ENCODE results near the gene SEPTIN7.

The SEPTIN7 gene

GRCh38 chr7:35817181-35817580 is 16.3 kb downstream of the SEPTIN7 start:
- Histone ChIP-seq H3K27ac (ENCODE audit: low read length, poor library complexity, severe bottlenecking) (no peak overlapping the region), H3K14ac (ENCODE audit: low read length in 2 of 2) (no peak overlapping the region), H2BK15ac (ENCODE audit: low read depth, poor library complexity, severe bottlenecking) (no peak overlapping the region), H3K4me1 (ENCODE audit: control insufficient read depth, insufficient read depth, low read depth, low read length) (no peaks in the 10 kb centered on the region), H4K8ac (ENCODE audit: low read length) (no peak overlapping the region), H3K4me2 (ENCODE audit: low read length, poor library complexity, severe bottlenecking) (no peak overlapping the region), H2BK120ac (ENCODE audit: low read depth, low read length) (no peak overlapping the region), H3K4me3 (ENCODE audit: insufficient read depth in 1 of 2, low read depth in 1 of 2, low read length in 2 of 2) (no peak overlapping the region), H3K79me1 (replicated peaks; ENCODE audit: low read length, poor library complexity, severe bottlenecking) (no peaks in the 10 kb centered on the region), H3K9ac (ENCODE audit: low read length) (no peak overlapping the region), H3K4ac (ENCODE audit: low read depth in 1 of 2, low read length in 2 of 2) (no peak overlapping the region), H3K36me3 (ENCODE audit: control insufficient read depth in 1 of 2, insufficient read depth in 2 of 2, low read depth in 1 of 2, low read length in 2 of 2) (no peaks in the 10 kb centered on the region), H3K27me3 (ENCODE audit: control insufficient read depth in 1 of 2, insufficient read depth in 1 of 2, low read length in 2 of 2) (no peaks in the 10 kb centered on the region), H2BK5ac (ENCODE audit: low read depth, low read length, poor library complexity, severe bottlenecking) (no peak overlapping the region), H2AK5ac (ENCODE audit: low read length, severe bottlenecking) (no peak overlapping the region), H2AFZ (ENCODE audit: low read depth, low read length) (no peak overlapping the region), H3K18ac (ENCODE audit: low read depth in 1 of 2, low read length in 2 of 2) (no peak overlapping the region), H3K9me3 (ENCODE audit: control insufficient read depth, low read length) (peaks cover 5% of the 10 kb centered on the region), H4K91ac (ENCODE audit: low read length) (no peak overlapping the region), H3K23ac (ENCODE audit: low read length in 2 of 2) (no peak overlapping the region), H2BK12ac (ENCODE audit: low read length in 2 of 2) (no peak overlapping the region)
- no peak for DNase-seq
- 91% methylated on average over 2 of the region's 2 CpGs for WGBS

GRCh38 chr7:35817930-35818329 is 17.1 kb downstream of the SEPTIN7 start:
- no peak overlapping the region for H3K4me3 ChIP-seq (ENCODE audit: insufficient read depth in 1 of 2, low read depth in 1 of 2, low read length in 2 of 2)
- no peak overlapping the region for H3K4ac ChIP-seq (ENCODE audit: low read depth in 1 of 2, low read length in 2 of 2)
- H3K36me3 ChIP-seq (ENCODE audit: control insufficient read depth in 1 of 2, insufficient read depth in 2 of 2, low read depth in 1 of 2, low read length in 2 of 2): peaks cover 0 to 3% of the 10 kb centered on the region in 2 experiments
- no peak overlapping the region for H3K14ac ChIP-seq (ENCODE audit: low read length in 2 of 2)
- no peak overlapping the region for H4K8ac ChIP-seq (ENCODE audit: low read length)
- no peak overlapping the region for H2AFZ ChIP-seq (ENCODE audit: low read depth, low read length)
- H2BK120ac ChIP-seq (ENCODE audit: low read depth, low read length): no peak overlapping the region
- no peak overlapping the region for H2BK12ac ChIP-seq (ENCODE audit: low read length in 2 of 2)
- no peak for DNase-seq
- no peaks in the 10 kb centered on the region for H3K4me1 ChIP-seq (ENCODE audit: control insufficient read depth, insufficient read depth, low read depth, low read length)
- no peak overlapping the region for H3K18ac ChIP-seq (ENCODE audit: low read depth in 1 of 2, low read length in 2 of 2)
- H3K27ac ChIP-seq (ENCODE audit: low read length, poor library complexity, severe bottlenecking): no peak overlapping the region
- H3K79me1 ChIP-seq (replicated peaks; ENCODE audit: low read length, poor library complexity, severe bottlenecking): no peaks in the 10 kb centered on the region
- 93% methylated on average over 1 of the region's 2 CpGs for WGBS
- H3K23ac ChIP-seq (ENCODE audit: low read length in 2 of 2): no peak overlapping the region
- H4K91ac ChIP-seq (ENCODE audit: low read length): no peak overlapping the region
- peaks cover 5% of the 10 kb centered on the region for H3K9me3 ChIP-seq (ENCODE audit: control insufficient read depth, low read length)
- H3K9ac ChIP-seq (ENCODE audit: low read length): no peak overlapping the region
- H3K27me3 ChIP-seq (ENCODE audit: control insufficient read depth in 1 of 2, insufficient read depth in 1 of 2, low read length in 2 of 2): no peaks in the 10 kb centered on the region
- H3K4me2 ChIP-seq (ENCODE audit: low read length, poor library complexity, severe bottlenecking): no peak overlapping the region
- H2BK5ac ChIP-seq (ENCODE audit: low read depth, low read length, poor library complexity, severe bottlenecking): no peak overlapping the region
- H2BK15ac ChIP-seq (ENCODE audit: low read depth, poor library complexity, severe bottlenecking): no peak overlapping the region
- H2AK5ac ChIP-seq (ENCODE audit: low read length, severe bottlenecking): no peak overlapping the region

GRCh38 chr7:35818513-35818912 is 17.7 kb downstream of the SEPTIN7 start:
- Histone ChIP-seq H3K9me3 (ENCODE audit: control insufficient read depth, low read length) (peaks cover 5% of the 10 kb centered on the region), H3K4me2 (ENCODE audit: low read length, poor library complexity, severe bottlenecking) (no peak overlapping the region), H4K8ac (ENCODE audit: low read length) (no peak overlapping the region), H3K14ac (ENCODE audit: low read length in 2 of 2) (no peak overlapping the region), H2BK5ac (ENCODE audit: low read depth, low read length, poor library complexity, severe bottlenecking) (no peak overlapping the region), H4K91ac (ENCODE audit: low read length) (no peak overlapping the region), H3K9ac (ENCODE audit: low read length) (no peak overlapping the region), H3K4me1 (ENCODE audit: control insufficient read depth, insufficient read depth, low read depth, low read length) (no peaks in the 10 kb centered on the region), H3K4me3 (ENCODE audit: insufficient read depth in 1 of 2, low read depth in 1 of 2, low read length in 2 of 2) (no peak overlapping the region), H3K23ac (ENCODE audit: low read length in 2 of 2) (no peak overlapping the region), H2BK120ac (ENCODE audit: low read depth, low read length) (no peak overlapping the region), H3K27me3 (ENCODE audit: control insufficient read depth in 1 of 2, insufficient read depth in 1 of 2, low read length in 2 of 2) (no peaks in the 10 kb centered on the region), H3K36me3 (ENCODE audit: control insufficient read depth in 1 of 2, insufficient read depth in 2 of 2, low read depth in 1 of 2, low read length in 2 of 2) (peaks cover 3% of the 10 kb centered on the region in 2 experiments), H2BK12ac (ENCODE audit: low read length in 2 of 2) (no peak overlapping the region), H2BK15ac (ENCODE audit: low read depth, poor library complexity, severe bottlenecking) (no peak overlapping the region), H3K4ac (ENCODE audit: low read depth in 1 of 2, low read length in 2 of 2) (no peak overlapping the region), H3K79me1 (replicated peaks; ENCODE audit: low read length, poor library complexity, severe bottlenecking) (no peaks in the 10 kb centered on the region), H2AFZ (ENCODE audit: low read depth, low read length) (no peak overlapping the region), H3K27ac (ENCODE audit: low read length, poor library complexity, severe bottlenecking) (no peak overlapping the region), H2AK5ac (ENCODE audit: low read length, severe bottlenecking) (no peak overlapping the region), H3K18ac (ENCODE audit: low read depth in 1 of 2, low read length in 2 of 2) (no peak overlapping the region)
- DNase-seq: no peak

GRCh38 chr7:35819310-35819709 is 18.5 kb downstream of the SEPTIN7 start:
- WGBS: 70% methylated on average over 2 of the region's 3 CpGs
- no peak overlapping the region for H2AK5ac ChIP-seq (ENCODE audit: low read length, severe bottlenecking)
- no peak for DNase-seq
- H3K9me3 ChIP-seq (ENCODE audit: control insufficient read depth, low read length): peaks cover 5% of the 10 kb centered on the region
- no peak overlapping the region for H3K4me2 ChIP-seq (ENCODE audit: low read length, poor library complexity, severe bottlenecking)
- no peak overlapping the region for H3K27ac ChIP-seq (ENCODE audit: low read length, poor library complexity, severe bottlenecking)
- H3K18ac ChIP-seq (ENCODE audit: low read depth in 1 of 2, low read length in 2 of 2): no peak overlapping the region
- H2BK12ac ChIP-seq (ENCODE audit: low read length in 2 of 2): no peak overlapping the region
- no peak overlapping the region for H3K4me3 ChIP-seq (ENCODE audit: insufficient read depth in 1 of 2, low read depth in 1 of 2, low read length in 2 of 2)
- H3K9ac ChIP-seq (ENCODE audit: low read length): no peak overlapping the region
- H3K4me1 ChIP-seq (ENCODE audit: control insufficient read depth, insufficient read depth, low read depth, low read length): no peaks in the 10 kb centered on the region
- H2AFZ ChIP-seq (ENCODE audit: low read depth, low read length): no peak overlapping the region
- no peak overlapping the region for H2BK15ac ChIP-seq (ENCODE audit: low read depth, poor library complexity, severe bottlenecking)
- no peak overlapping the region for H4K91ac ChIP-seq (ENCODE audit: low read length)
- no peak overlapping the region for H3K23ac ChIP-seq (ENCODE audit: low read length in 2 of 2)
- no peak overlapping the region for H3K14ac ChIP-seq (ENCODE audit: low read length in 2 of 2)
- H3K79me1 ChIP-seq (replicated peaks; ENCODE audit: low read length, poor library complexity, severe bottlenecking): no peaks in the 10 kb centered on the region
- H3K36me3 ChIP-seq (ENCODE audit: control insufficient read depth in 1 of 2, insufficient read depth in 2 of 2, low read depth in 1 of 2, low read length in 2 of 2): peaks cover 3 to 4% of the 10 kb centered on the region in 2 experiments
- no peaks in the 10 kb centered on the region for H3K27me3 ChIP-seq (ENCODE audit: control insufficient read depth in 1 of 2, insufficient read depth in 1 of 2, low read length in 2 of 2)
- no peak overlapping the region for H3K4ac ChIP-seq (ENCODE audit: low read depth in 1 of 2, low read length in 2 of 2)
- no peak overlapping the region for H2BK120ac ChIP-seq (ENCODE audit: low read depth, low read length)
- no peak overlapping the region for H2BK5ac ChIP-seq (ENCODE audit: low read depth, low read length, poor library complexity, severe bottlenecking)
- H4K8ac ChIP-seq (ENCODE audit: low read length): no peak overlapping the region
